HCT116 (cell line): ENCODE data around the gene SPRED1. TPM values are rescaled to one million over a fixed set of nuclear protein-coding genes. Genes with fewer than 3 reads are reported as not detected.

ENCODE experiments used
- ATAC-seq: fragments of 200-7000 bp; cut with Tn5 transposase; 2 replicates; pipeline ENCODE4 v1.9.1; 2020; ENCODE audit warnings: mild to moderate bottlenecking, moderate library complexity
- BruUV-seq: library from RNA; stranded (reverse); fragments of 400-500 nt; replicated peaks from 2 replicates; lab custom pipeline; 2021; lab: Mats Ljungman, UMichigan
- CTCF ChIA-PET: fragments of 300-600 bp; sonication (Branson Sonifier 250); formaldehyde crosslinking; loops from one replicate; lab custom pipeline; 2021; ENCODE audit warnings: antibody characterized with exemption; lab: Charles Lee
- POLR2A ChIA-PET: fragments of 300-600, 350-600 bp; sonication (Branson Sonifier 250); formaldehyde crosslinking; loops from one replicate; lab custom pipeline; 2021; ENCODE audit warnings: antibody characterized with exemption; lab: Charles Lee
- RAD21 ChIA-PET, 2 experiments: fragments of 300-600 bp; sonication (Branson Sonifier 250); formaldehyde crosslinking; loops; one replicate each; lab custom pipeline; 2023; ENCODE audit warnings: low total read pairs in 2 of 2; ENCODE audit not compliant: uncharacterized antibody in 2 of 2, unreplicated experiment in 2 of 2, low non-redundant PET in 1 of 2; lab: Charles Lee
- DNase-seq: peaks from one replicate; pipeline ENCODE4 v3.0.0-alpha.2; 2010; ENCODE audit warnings: low read depth, low spot score
- H2AFZ ChIP-seq: fragments of 200-600 bp; shearing (Covaris generic), sonication (generic); 2 replicates; pipeline ENCODE4 v1.6.1; 2017; ENCODE audit warnings: low read depth, mixed run types, mixed read lengths, antibody characterized with exemption, low read length; ENCODE audit not compliant: poor library complexity, severe bottlenecking
- H3K27ac ChIP-seq: 2 replicates; pipeline ENCODE4 v1.5.1; 2012; ENCODE audit warnings: low read depth, low read length
- H3K27me3 ChIP-seq: fragments of 200-600 bp; sonication (generic); 2 replicates; pipeline ENCODE4 v1.6.1; 2016; ENCODE audit warnings: mixed run types, low read length, mixed read lengths; ENCODE audit not compliant: insufficient read depth
- H3K36me3 ChIP-seq, 2 experiments: fragments of 200-500 bp in 1 of 2; fragments of 200-600 bp in 1 of 2; sonication (Bioruptor generic) in 1 of 2; sonication (generic) in 1 of 2; 2 replicates each; pipeline versions ENCODE4 v1.5.1 to v1.6.1; 2014 to 2016; ENCODE audit warnings: low read length in 2 of 2, inconsistent platforms in 1 of 2, mixed read lengths in 1 of 2, mixed run types in 1 of 2; ENCODE audit not compliant: insufficient read depth in 2 of 2, control insufficient read depth in 1 of 2
- H3K4me1 ChIP-seq, 2 experiments: fragments of 200-600 bp in 1 of 2; sonication (generic) in 1 of 2; 2 replicates each; pipeline versions ENCODE4 v1.5.1 to v1.6.1; 2012 to 2017; ENCODE audit warnings: low read length in 2 of 2, inconsistent platforms in 1 of 2, mild to moderate bottlenecking in 1 of 2, mixed read lengths in 1 of 2, mixed run types in 1 of 2, moderate library complexity in 1 of 2; ENCODE audit not compliant: insufficient read depth in 2 of 2, control insufficient read depth in 1 of 2
- H3K4me2 ChIP-seq: fragments of 200-600 bp; sonication (generic); 2 replicates; pipeline ENCODE4 v1.6.1; 2017; ENCODE audit warnings: mixed run types, low read length, mixed read lengths
- H3K4me3 ChIP-seq, 2 experiments: fragments of 200-600 bp in 1 of 2; sonication (generic) in 1 of 2; replicated peaks in 1 of 2; 2 replicates each; pipeline ENCODE4 v1.5.1; 2011 to 2016; ENCODE audit warnings: low read length in 2 of 2, control low read depth in 1 of 2, low read depth in 1 of 2, mild to moderate bottlenecking in 1 of 2, mixed read lengths in 1 of 2, mixed run types in 1 of 2
- H3K79me2 ChIP-seq: fragments of 200-600 bp; sonication (generic); 2 replicates; pipeline ENCODE4 v1.6.1; 2017; ENCODE audit warnings: mild to moderate bottlenecking, mixed run types, low read length, moderate library complexity, mixed read lengths; ENCODE audit not compliant: insufficient read depth
- H3K9ac ChIP-seq: fragments of 200-600 bp; sonication (generic); 2 replicates; pipeline ENCODE4 v1.6.1; 2016; ENCODE audit warnings: low read length, mixed read lengths
- H3K9me2 ChIP-seq: fragments of 200-600 bp; sonication (generic), shearing (Covaris generic); 2 replicates; pipeline ENCODE4 v1.6.1; 2017; ENCODE audit warnings: mixed run types, mild to moderate bottlenecking, moderate library complexity; ENCODE audit not compliant: insufficient read depth
- H3K9me3 ChIP-seq, 2 experiments: fragments of 200-500 bp in 1 of 2; fragments of 200-600 bp in 1 of 2; sonication (Bioruptor generic) in 1 of 2; sonication (generic) in 1 of 2; 2 replicates each; pipeline ENCODE4 v1.6.1; 2014 to 2017; ENCODE audit warnings: low read length in 2 of 2, mixed read lengths in 2 of 2, inconsistent platforms in 1 of 2, low read depth in 1 of 2, mild to moderate bottlenecking in 1 of 2, mixed run types in 1 of 2, moderate library complexity in 1 of 2; ENCODE audit not compliant: control insufficient read depth in 1 of 2, insufficient read depth in 1 of 2
- H4K20me1 ChIP-seq: fragments of 200-600 bp; sonication (generic), shearing (Covaris generic); 2 replicates; pipeline ENCODE4 v1.6.1; 2017; ENCODE audit warnings: mixed run types, mild to moderate bottlenecking, moderate library complexity; ENCODE audit not compliant: insufficient read depth
- CBX3 ChIP-seq: IDR thresholded peaks from 2 replicates; pipeline ENCODE4 v1.6.1; 2012; ENCODE audit warnings: low read depth
- CEBPB ChIP-seq: IDR thresholded peaks from 2 replicates; pipeline ENCODE4 v1.6.1; 2012; ENCODE audit warnings: low read depth
- EGR1 ChIP-seq: IDR thresholded peaks from 2 replicates; pipeline ENCODE4 v1.6.1; 2012; ENCODE audit warnings: low read depth
- ELF1 ChIP-seq: IDR thresholded peaks from 2 replicates; pipeline ENCODE4 v1.6.1; 2012; ENCODE audit warnings: low read depth, borderline replicate concordance
- EZH2 ChIP-seq: fragments of 200-600 bp; sonication (generic); IDR thresholded peaks from 2 replicates; pipeline ENCODE4 v1.6.1; 2017; ENCODE audit warnings: antibody characterized with exemption, mixed run types
- EZH2phosphoT487 ChIP-seq: fragments of 200-600 bp; IDR thresholded peaks from 2 replicates; pipeline ENCODE4 v1.6.1; 2018; ENCODE audit warnings: antibody characterized with exemption, borderline replicate concordance
- FOSL1 ChIP-seq: IDR thresholded peaks from 2 replicates; pipeline ENCODE4 v1.6.1; 2012; ENCODE audit warnings: low read depth
- MAX ChIP-seq: IDR thresholded peaks from 2 replicates; pipeline ENCODE4 v1.6.1; 2012
- POLR2A ChIP-seq: IDR thresholded peaks from 2 replicates; pipeline ENCODE4 v1.7.0; 2011; ENCODE audit warnings: borderline replicate concordance; ENCODE audit not compliant: insufficient read depth, insufficient read length; ENCODE audit errors: extremely low read depth
- POLR2AphosphoS5 ChIP-seq: IDR thresholded peaks from 2 replicates; pipeline ENCODE4 v1.6.1; 2011; ENCODE audit warnings: mild to moderate bottlenecking, low read depth, low read length, moderate library complexity
- RAD21 ChIP-seq: IDR thresholded peaks from 2 replicates; pipeline ENCODE4 v1.6.1; 2012; ENCODE audit warnings: low read depth, mild to moderate bottlenecking
- REST ChIP-seq: IDR thresholded peaks from 2 replicates; pipeline ENCODE4 v1.6.1; 2012; ENCODE audit warnings: low read depth
- SIN3A ChIP-seq: IDR thresholded peaks from 2 replicates; pipeline ENCODE4 v1.6.1; 2012; ENCODE audit warnings: low read depth
- SRF ChIP-seq: IDR thresholded peaks from 2 replicates; pipeline ENCODE4 v1.6.1; 2012; ENCODE audit warnings: low read depth
- TCF7L2 ChIP-seq: IDR thresholded peaks from 2 replicates; pipeline ENCODE4 v1.7.0; 2011; ENCODE audit warnings: borderline replicate concordance, inconsistent platforms; ENCODE audit not compliant: insufficient read depth, insufficient read length; ENCODE audit errors: extremely low read depth
- ZBTB33 ChIP-seq: IDR thresholded peaks from 2 replicates; pipeline ENCODE4 v1.6.1; 2011; ENCODE audit warnings: mild to moderate bottlenecking, low read length, moderate library complexity; ENCODE audit not compliant: insufficient replicate concordance; ENCODE audit errors: extremely low read depth
- ZFX ChIP-seq: fragments of 450-650 bp; IDR thresholded peaks from 2 replicates; pipeline ENCODE4 v1.6.1; 2017
- ZNF274 ChIP-seq: fragments of 200-500 bp; sonication (Bioruptor generic); IDR thresholded peaks from 2 replicates; pipeline ENCODE4 v1.6.1; 2014; ENCODE audit warnings: mild to moderate bottlenecking, low read depth, low read length, inconsistent platforms
- intact Hi-C: fragments of 100-400 bp; cut with micrococcal nuclease; formaldehyde crosslinking; loops from 2 replicates; pipeline ENCODE4 v1.10.0; 2022
- total RNA-seq: library from RNA; stranded (reverse); gene quantifications from one replicate; pipeline ENCODE4 v1.2.1, GENCODE V29; 2021; ENCODE audit not compliant: unreplicated experiment
- TF ChIP-seq, protein P1 (sequence below): IDR thresholded peaks from 2 replicates; pipeline ENCODE4 v1.6.1; 2012

SPRED1 gene
- total RNA-seq, 1 experiment from 2014 or later, result 24.7 TPM

DNA sequence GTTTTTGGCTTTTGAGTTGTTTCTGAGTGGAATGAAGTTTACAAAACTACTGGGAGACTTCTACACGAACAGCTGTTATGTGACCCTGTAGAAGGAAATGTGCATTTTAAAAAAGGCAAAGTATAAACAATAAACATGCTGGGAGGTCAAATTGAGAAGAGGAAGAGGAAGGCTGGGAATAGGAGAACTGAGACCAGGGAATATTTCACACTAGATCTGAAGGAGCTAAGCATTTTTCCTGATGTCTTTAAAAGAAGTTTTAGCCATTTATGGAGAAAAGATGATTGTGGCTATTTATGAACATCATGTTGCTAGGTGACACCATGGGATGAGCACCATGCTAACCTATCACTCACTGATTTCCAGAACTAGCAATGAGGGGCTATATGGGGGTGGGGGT, 125.0 kb downstream of the SPRED1 start:
- POLR2A ChIA-PET, result no interaction called here
- Histone ChIP-seq H3K4me2 (no peak overlapping the region), H3K9ac (no peak overlapping the region), H3K79me2 (no peaks in the 10 kb centered on the region), H3K27me3 (no peaks in the 10 kb centered on the region), H3K36me3 (no peaks in the 10 kb centered on the region), H3K4me1 (no peaks in the 10 kb centered on the region), H2AFZ (no peak overlapping the region), H3K4me3 (no peak overlapping the region), H3K9me2 (no peaks in the 10 kb centered on the region), H3K27ac (no peak overlapping the region), H4K20me1 (no peaks in the 10 kb centered on the region), H3K9me3 (no peaks in the 10 kb centered on the region)
- BruUV-seq, result no TSS peak
- intact Hi-C loops, result no loop called here
- CTCF ChIA-PET, result no interaction called here
- TF ChIP-seq SIN3A (no peak), EZH2phosphoT487 (no peak), MAX (no peak), CBX3 (no peak), ZNF274 (no peak), POLR2A (no peak), POLR2AphosphoS5 (no peak), ZBTB33 (no peak), REST (no peak), EGR1 (no peak), FOSL1 (no peak), ZFX (no peak), TCF7L2 (no peak), CEBPB (no peak), RAD21 (no peak), SRF (no peak), ELF1 (no peak), EZH2 (no peak)
- TF ChIP-seq, protein P1, sequence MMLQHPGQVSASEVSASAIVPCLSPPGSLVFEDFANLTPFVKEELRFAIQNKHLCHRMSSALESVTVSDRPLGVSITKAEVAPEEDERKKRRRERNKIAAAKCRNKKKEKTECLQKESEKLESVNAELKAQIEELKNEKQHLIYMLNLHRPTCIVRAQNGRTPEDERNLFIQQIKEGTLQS, result no peak
- RAD21 ChIA-PET, result no interaction called here
- DNase-seq (no peak), ATAC-seq (no peak)
